Measurements from ENCODE around the gene MFNG.
"Not testable (repeated sequence)": the region's sequence is repeated elsewhere in the genome, so short reads cannot be mapped to it uniquely, and the experiment has no call there.

MFNG gene

GRCh38 chr22:37474447-37475090 lies 11.6 kb downstream of the MFNG start:
- FAIRE-seq (no peak), DNase-seq (ENCODE audit: low spot score) (no peak)

GRCh38 chr22:37473437-37473946 lies 12.7 kb downstream of the MFNG start:
- DNase-seq (ENCODE audit: low spot score) (no peak), FAIRE-seq (no peak)

- FAIRE-seq (no peak), DNase-seq (ENCODE audit: low spot score) (no peak)
These were observed 13.7 kb downstream of the MFNG start for GRCh38 chr22:37472418-37473006.

- FAIRE-seq (no peak), DNase-seq (ENCODE audit: low spot score) (no peak)
These were observed 14.3 kb downstream of the MFNG start for GRCh38 chr22:37471727-37472417.

- DNase-seq (ENCODE audit: low spot score) = no peak
- FAIRE-seq = no peak
These were observed 16.1 kb downstream of the MFNG start for GRCh38 chr22:37470087-37470445.

GRCh38 chr22:37469416-37470086 lies 16.6 kb downstream of the MFNG start:
- DNase-seq (ENCODE audit: low spot score) (no peak), FAIRE-seq (no peak)

- not testable (repeated sequence) for FAIRE-seq; DNase-seq (ENCODE audit: low spot score)
These were observed 17.9 kb downstream of the MFNG start for GRCh38 chr22:37468201-37468695.

GRCh38 chr22:37467391-37467955 lies 18.7 kb downstream of the MFNG start:
- FAIRE-seq = no peak
- DNase-seq (ENCODE audit: low spot score) = no peak

GRCh38 chr22:37464181-37464580 lies 22.0 kb downstream of the MFNG start:
- DNase-seq (ENCODE audit: low spot score) = no peak
- no peak for FAIRE-seq

- DNase-seq (ENCODE audit: low spot score) = no peak
- no peak for FAIRE-seq
These were observed 23.2 kb downstream of the MFNG start for GRCh38 chr22:37462983-37463382.

GRCh38 chr22:37462436-37462835 lies 23.7 kb downstream of the MFNG start:
- FAIRE-seq (no peak), DNase-seq (ENCODE audit: low spot score) (no peak)

- no peak for DNase-seq (ENCODE audit: low spot score)
- FAIRE-seq = no peak
These were observed 24.2 kb downstream of the MFNG start for GRCh38 chr22:37461961-37462360.

- FAIRE-seq (no peak), DNase-seq (ENCODE audit: low spot score) (no peak)
These were observed 25.5 kb downstream of the MFNG start for GRCh38 chr22:37460684-37461083.

- no peak for DNase-seq (ENCODE audit: low spot score)
- no peak for FAIRE-seq
These were observed 27.0 kb downstream of the MFNG start for GRCh38 chr22:37459206-37459605.

GRCh38 chr22:37457093-37457893 lies 28.9 kb downstream of the MFNG start:
- DNase-seq (ENCODE audit: low spot score) = peak; percentile 55
- FAIRE-seq = no peak

- DNase-seq (ENCODE audit: low spot score) = no peak
- FAIRE-seq = no peak
These were observed 29.8 kb downstream of the MFNG start for GRCh38 chr22:37456346-37456745.

- DNase-seq (ENCODE audit: low spot score) (peak; percentile 47), FAIRE-seq (no peak)
These were observed 30.3 kb downstream of the MFNG start for GRCh38 chr22:37455896-37456295.

- peak; percentile 94 for DNase-seq (ENCODE audit: low spot score)
- peak; percentile 96 for FAIRE-seq
These were observed 31.1 kb downstream of the MFNG start for GRCh38 chr22:37454857-37455686.

GRCh38 chr22:37453696-37454095 lies 32.5 kb downstream of the MFNG start:
- FAIRE-seq (no peak), DNase-seq (ENCODE audit: low spot score) (no peak)

GRCh38 chr22:37451218-37451617 lies 35.0 kb downstream of the MFNG start:
- DNase-seq (ENCODE audit: low spot score) = no peak
- no peak for FAIRE-seq
